HG03378 (cell line): ENCODE data around the gene ZNF135.
A peak's percentile ranks its signal among the peaks of the same experiment; 100 is the strongest.

Source experiments
- ATAC-seq: cut with Tn5 transposase; IDR thresholded peaks from one replicate; pipeline ENCODE4 v1.9.1; 2021; ENCODE audit warnings: mild to moderate bottlenecking, moderate library complexity; ENCODE audit not compliant: unreplicated experiment

Gene ZNF135

GRCh38 chr19:58059003-58059670, at the start of gene ZNF135:
Gene ZNF135, plus strand, starts transcription at chr19:58059282. Its CDS starts 721 bp downstream, at chr19:58060003.
- ATAC-seq: no peak

DNA sequence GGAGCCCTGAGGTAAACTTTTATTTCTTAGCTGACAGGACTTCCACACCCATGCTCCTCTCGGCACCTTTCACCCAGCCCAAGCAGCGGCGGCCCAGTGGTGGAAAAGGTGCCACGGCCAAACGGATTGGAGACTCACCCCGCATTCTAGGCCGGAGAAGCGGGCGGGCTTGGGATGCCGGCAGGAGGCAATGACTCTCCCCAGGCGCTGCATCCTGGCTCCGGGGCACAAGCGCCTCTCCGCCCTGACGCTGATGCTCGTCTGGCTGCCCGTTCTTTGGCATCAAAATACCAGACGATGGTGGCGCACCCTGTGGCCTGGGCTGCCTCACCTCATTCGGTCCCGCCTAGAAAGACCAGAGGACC, 49.8 kb upstream of the ZNF135 start:
- no peak for ATAC-seq

DNA sequence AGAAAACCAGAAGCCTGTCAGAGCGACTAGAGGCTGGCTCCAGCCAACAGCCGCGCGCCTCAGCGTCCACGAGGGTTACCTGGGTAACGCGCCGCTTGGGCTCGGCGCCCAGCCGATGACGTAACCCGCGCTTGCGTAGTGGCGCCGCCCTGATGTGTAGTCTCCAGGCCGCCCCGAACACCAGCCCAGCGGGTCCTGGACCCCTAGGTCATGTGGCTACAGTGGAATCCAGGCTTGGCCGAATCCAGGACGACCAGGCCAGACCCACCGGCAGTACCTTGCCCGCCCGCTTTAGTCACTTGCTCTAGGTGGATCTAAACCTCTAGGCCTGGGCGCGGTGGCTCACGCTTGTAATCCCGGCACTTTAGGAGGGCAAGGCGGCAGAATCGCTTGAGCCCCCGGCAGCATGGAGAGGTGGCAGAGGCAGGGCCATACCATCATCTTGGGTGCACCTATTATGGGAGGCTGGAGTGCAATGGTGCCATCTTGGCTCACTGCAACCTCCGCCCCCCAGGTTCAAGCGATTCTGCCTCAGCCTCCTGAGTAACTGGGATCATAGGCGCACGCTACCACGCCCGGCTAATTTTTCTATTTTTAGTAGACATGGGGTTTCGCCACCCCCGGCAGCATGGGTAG, 49.3 kb upstream of the ZNF135 start:
- ATAC-seq: peak; percentile 61

DNA sequence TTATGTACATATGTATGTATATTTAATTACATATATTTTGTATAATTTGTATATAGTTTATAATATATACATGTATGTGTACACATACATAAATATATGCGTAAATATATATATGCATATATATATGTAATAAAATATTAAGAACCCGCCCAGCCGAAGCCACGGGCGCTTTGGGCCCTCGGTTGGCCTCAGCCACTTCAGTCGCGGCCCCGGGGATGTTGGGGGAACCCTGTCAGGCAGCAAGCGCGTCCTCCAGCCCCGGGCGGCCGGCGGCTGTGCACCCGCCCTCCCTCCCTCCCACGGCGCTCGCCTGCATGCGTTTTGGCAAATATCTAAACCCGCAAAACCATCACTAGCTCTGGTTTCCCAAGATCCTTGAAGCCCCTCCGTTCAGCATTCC, 48.6 kb upstream of the ZNF135 start:
- ATAC-seq: no peak

DNA sequence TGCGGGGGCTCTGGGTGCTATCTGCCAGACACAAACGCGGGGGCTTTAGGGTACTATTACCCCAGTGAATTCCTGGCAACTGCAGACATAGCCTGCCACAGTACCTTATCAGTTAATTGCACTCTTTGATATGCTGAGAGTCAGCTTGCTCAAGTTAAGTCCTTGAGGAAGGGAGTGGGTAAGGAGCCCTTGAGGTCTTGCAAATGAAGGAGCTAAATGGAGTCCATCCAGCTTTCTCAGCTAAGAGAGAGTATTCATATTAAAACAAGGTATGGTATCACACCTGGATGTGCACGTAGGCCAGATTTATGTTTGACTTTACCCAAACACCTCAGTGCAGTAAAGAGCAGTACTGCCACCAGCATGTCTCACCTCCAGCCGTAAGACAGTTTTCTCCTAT, 44.9 kb upstream of the ZNF135 start:
- ATAC-seq: no peak

GRCh38 chr19:58020129-58020528, 39.0 kb upstream of the ZNF135 start:
- no peak for ATAC-seq

GRCh38 chr19:58021541-58022282, 37.4 kb upstream of the ZNF135 start:
- no peak for ATAC-seq

GRCh38 chr19:58022283-58022660, 36.8 kb upstream of the ZNF135 start:
- no peak for ATAC-seq

- ATAC-seq: no peak
Measured at GRCh38 chr19:58024661-58025060, 34.4 kb upstream of the ZNF135 start.

DNA sequence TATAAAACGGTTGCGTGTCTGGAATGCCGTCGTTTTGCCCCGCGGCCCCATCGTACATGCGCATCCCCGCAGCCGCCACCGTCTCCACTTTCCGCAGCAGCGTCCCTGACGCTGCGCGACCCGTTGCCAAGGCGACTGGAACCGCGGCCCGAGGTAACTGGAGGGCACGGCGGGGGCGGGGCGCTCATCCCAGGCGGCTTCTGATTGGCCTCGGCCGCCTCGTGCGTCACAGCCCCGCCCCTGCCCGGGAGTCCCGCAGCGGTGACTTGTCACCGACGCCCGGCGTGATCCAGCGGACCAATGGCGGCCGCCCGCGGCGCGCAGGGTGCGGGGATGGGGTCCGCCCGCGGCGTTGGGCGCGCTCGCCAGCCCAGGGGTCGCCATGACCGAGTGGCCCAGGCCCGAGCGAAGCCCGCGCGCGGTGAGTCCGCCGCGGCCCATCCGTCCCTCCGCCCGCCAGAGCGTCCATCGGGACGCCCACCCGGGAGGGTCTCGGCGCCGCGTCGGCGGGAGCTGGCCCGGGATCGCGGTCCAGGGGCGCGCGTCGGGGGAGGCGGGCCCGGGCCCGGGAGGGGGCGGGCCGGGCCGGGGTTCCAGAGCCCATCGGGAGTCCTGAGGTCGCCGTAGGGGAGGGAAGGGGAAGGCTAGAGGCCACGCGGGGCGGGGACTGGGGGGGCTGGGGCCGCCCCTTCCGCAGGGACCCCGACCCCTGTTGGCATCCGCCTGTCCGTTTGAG, 25.2 kb upstream of the ZNF135 start, which contains the start of gene ZSCAN1:
Gene ZSCAN1, plus strand, starts transcription at position 285 of the 736 bp plus-strand sequence. CDS start 3,812 bp downstream, outside the sequence.
- no peak for ATAC-seq

DNA sequence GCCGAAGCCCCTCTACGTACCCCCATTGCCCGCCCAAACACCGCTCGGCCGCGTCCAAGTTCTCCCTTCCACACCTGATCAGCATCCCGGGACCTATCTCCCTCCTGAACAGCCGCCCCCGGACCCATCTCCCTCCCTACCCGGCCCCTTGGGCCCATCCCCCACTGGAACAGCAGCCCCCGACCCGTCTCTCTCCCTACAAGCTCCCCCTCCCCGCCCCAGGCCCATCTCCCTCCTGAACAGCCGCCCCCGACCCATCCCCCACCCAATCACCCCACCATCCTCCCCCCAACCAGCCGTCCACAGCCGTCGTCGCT, 24.6 kb upstream of the ZNF135 start:
- ATAC-seq: no peak

- ATAC-seq: no peak
Measured at GRCh38 chr19:58035863-58036262, 23.2 kb upstream of the ZNF135 start.

DNA sequence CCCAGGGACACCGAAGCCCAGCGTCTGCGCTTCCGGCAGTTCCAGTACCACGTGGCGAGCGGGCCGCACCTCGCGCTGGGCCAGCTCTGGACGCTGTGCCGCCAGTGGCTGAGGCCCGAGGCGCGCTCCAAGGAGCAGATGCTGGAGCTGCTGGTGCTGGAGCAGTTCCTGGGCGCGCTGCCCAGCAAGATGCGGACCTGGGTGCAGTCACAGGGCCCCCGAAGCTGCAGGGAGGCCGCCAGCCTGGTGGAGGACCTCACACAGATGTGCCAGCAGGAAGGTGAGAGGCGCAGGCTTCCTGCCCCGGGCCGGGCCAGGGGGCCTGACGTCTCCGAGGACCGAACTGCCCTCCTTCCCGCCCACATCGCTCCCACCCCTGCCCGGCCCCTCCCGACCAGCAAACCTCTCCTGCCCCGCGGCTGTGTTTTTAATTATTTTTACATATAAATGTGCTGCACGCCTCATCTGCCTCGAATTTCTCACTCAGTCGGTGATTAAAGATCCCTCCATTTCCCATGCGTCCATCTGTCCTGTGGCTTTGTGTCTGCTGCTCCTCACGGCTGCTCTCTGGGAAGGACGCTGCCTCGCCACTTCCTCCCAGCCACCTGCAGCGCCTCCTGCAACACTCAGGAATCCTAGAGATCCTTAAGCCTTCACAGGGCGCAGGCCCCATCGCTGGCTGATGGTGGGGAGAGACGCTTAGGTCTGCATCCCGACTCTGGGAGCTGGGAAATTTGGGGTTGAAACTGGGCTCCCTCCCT, 21.0 kb upstream of the ZNF135 start:
- ATAC-seq: no peak

DNA sequence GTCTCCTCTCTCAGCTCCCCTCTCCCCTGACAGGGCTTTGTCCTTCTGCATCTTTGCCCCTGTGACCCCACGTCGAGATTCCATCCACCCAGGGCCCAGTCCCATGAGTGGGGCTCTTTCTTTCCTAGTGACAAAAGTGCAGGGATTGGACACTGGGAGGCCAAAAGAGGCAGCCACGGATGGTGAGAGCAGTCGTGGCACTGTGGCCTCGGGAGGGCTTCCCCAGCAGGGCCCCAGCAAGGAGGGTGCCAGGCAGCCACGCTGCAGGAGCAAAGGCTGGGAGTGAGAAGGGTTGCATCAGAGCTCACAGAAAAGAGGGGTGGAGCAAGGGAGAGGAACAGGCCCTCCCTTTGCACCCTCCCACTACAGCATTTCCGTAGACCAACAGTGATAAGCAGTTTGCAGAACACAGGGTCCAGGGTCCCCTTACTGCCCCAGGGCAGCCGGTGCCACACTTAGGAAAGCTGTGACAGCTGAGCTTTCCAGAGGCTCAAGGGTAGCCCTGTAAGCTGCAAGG, 20.3 kb upstream of the ZNF135 start:
- no peak for ATAC-seq

GRCh38 chr19:58040751-58041525, 18.1 kb upstream of the ZNF135 start:
- no peak for ATAC-seq

GRCh38 chr19:58042495-58043340, 16.4 kb upstream of the ZNF135 start:
- ATAC-seq: no peak

GRCh38 chr19:58044391-58044790, 14.7 kb upstream of the ZNF135 start:
- no peak for ATAC-seq

GRCh38 chr19:58044886-58045285, 14.2 kb upstream of the ZNF135 start:
- ATAC-seq: no peak
